Measurements from ENCODE around the gene PCSK9.

DNA sequence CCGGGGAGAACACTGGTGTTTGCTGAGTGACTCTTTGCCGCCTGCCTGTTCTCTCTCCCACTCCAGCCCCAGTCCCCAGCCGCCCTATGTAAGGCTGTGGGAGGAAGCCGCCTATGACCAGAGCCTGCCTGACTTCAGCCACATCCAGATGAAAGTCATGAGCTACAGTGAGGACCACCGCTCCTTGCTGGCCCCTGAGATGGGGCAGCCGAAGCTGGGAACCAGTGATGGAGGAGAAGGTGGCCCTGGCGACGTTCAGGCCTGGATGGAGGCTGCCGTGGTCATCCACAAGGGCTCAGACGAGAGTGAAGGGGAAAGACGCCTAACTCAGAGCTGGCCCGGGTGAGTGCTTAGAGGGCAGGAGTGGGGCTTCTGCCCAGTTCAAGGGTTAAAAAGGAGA, 32.4 kb upstream of the PCSK9 start:
- TF ChIP-seq, protein P1, sequence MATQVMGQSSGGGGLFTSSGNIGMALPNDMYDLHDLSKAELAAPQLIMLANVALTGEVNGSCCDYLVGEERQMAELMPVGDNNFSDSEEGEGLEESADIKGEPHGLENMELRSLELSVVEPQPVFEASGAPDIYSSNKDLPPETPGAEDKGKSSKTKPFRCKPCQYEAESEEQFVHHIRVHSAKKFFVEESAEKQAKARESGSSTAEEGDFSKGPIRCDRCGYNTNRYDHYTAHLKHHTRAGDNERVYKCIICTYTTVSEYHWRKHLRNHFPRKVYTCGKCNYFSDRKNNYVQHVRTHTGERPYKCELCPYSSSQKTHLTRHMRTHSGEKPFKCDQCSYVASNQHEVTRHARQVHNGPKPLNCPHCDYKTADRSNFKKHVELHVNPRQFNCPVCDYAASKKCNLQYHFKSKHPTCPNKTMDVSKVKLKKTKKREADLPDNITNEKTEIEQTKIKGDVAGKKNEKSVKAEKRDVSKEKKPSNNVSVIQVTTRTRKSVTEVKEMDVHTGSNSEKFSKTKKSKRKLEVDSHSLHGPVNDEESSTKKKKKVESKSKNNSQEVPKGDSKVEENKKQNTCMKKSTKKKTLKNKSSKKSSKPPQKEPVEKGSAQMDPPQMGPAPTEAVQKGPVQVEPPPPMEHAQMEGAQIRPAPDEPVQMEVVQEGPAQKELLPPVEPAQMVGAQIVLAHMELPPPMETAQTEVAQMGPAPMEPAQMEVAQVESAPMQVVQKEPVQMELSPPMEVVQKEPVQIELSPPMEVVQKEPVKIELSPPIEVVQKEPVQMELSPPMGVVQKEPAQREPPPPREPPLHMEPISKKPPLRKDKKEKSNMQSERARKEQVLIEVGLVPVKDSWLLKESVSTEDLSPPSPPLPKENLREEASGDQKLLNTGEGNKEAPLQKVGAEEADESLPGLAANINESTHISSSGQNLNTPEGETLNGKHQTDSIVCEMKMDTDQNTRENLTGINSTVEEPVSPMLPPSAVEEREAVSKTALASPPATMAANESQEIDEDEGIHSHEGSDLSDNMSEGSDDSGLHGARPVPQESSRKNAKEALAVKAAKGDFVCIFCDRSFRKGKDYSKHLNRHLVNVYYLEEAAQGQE (IDR thresholded peaks at IDR 0.05; ENCODE audit: insufficient read depth in 1 of 2, low read depth in 2 of 2, low read length in 1 of 2), result no peak
- TF ChIP-seq CTCF (IDR thresholded peaks at IDR 0.05), result no peak
- no peak for TF ChIP-seq POLR2AphosphoS5 (IDR thresholded peaks at IDR 0.05; ENCODE audit: low read depth, low read length)

Measured in Panc1 (cell line).